Measurements from ENCODE around the gene NNAT.

DNA sequence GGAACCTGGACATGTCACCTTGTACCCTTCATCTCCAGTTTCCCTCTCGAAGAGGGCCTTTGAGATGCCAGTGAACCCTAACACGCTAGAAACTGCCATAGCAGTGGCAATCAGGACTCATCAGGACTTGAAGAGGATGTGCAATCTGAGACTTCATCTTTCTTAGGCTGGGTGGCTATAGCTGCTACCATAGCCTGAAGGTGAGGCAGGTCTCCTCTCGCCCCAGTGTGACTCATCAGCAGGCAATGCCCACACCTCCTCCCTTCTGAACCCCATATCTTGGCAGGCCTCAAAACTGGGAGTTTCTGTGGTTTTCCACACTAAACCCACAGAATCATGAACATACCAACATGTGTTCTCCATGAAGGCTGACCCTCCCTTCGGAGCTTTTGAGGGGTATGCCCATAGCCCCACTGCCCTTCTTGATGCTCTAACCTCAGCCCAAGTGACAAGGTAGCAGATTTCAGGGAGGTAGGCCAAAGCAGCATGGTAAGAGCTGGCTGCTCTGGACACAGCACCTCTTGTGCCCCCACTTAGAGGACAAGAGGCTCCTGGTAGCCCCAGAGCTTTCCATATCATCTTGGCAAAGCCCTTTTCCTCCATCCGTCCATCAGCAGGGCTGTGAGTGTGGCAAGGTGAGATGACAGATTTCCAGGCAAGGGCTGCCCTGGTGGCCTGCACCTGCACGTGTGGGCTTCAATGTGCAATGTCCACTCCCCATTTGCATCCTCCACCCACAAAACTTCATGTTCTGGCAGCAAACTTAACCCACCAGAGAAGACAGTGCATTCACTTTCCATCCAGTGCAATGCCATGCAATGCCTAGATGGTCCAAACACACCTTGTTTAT, 4.0 kb downstream of the NNAT start:
- TF ChIP-seq RXRA (IDR thresholded peaks at IDR 0.05) = no peak
- TF ChIP-seq, protein P1, sequence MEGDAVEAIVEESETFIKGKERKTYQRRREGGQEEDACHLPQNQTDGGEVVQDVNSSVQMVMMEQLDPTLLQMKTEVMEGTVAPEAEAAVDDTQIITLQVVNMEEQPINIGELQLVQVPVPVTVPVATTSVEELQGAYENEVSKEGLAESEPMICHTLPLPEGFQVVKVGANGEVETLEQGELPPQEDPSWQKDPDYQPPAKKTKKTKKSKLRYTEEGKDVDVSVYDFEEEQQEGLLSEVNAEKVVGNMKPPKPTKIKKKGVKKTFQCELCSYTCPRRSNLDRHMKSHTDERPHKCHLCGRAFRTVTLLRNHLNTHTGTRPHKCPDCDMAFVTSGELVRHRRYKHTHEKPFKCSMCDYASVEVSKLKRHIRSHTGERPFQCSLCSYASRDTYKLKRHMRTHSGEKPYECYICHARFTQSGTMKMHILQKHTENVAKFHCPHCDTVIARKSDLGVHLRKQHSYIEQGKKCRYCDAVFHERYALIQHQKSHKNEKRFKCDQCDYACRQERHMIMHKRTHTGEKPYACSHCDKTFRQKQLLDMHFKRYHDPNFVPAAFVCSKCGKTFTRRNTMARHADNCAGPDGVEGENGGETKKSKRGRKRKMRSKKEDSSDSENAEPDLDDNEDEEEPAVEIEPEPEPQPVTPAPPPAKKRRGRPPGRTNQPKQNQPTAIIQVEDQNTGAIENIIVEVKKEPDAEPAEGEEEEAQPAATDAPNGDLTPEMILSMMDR (IDR thresholded peaks at IDR 0.05; ENCODE audit: low read depth, low read length, missing input control) = no peak
